ENCODE data around the gene DNAH2. TPM values are rescaled to one million over a fixed set of nuclear protein-coding genes. Genes with fewer than 3 reads are reported as not detected.

Gene DNAH2
- total RNA-seq, 1 donor from 2014 or later = 0.04 TPM

DNA sequence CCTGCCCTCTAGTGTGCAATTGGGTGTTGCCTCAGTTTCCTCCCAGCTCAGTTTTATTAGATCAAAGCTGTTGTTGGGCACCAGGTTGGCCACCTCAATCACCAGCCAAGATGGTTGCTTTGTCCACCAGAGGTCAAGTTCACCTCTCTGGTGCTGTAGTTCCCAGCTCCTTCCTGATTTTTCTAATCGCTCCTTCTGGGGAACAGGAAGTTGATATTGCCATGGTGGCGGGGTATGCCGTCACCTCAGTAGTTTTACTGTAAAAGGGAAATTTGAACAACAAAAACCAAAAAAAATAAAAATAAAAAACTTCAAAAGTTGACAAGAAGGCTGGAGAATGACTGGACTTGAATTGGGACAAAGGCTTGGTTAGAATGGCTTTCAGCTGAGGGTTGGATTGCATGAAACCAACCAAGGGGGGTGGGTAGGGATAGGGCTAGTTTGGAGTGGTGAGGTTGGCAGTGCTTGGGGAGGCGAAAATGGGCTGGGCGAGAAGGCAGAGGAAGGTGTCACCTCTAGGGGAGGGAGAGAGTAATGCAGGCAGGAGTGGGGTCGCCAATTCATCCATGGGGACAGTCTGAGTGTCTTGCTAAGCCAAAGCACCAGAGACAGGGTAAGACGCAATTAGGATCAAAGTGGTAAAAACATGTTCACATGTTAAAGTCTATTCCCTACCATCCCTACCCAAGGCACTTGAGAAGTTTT is 6.3 kb upstream of the DNAH2 start:
- Histone ChIP-seq H3K4me3 (ENCODE audit: low read depth, low read length) (no peak overlapping the region), H3K36me3 (ENCODE audit: control insufficient read depth, insufficient read depth, low read length) (no peaks in the 10 kb centered on the region), H3K27me3 (ENCODE audit: control insufficient read depth, insufficient read depth, low read length) (peaks cover 31% of the 10 kb centered on the region)
- DNase-seq (ENCODE audit: low read depth) = no peak
- TF ChIP-seq, protein P1, sequence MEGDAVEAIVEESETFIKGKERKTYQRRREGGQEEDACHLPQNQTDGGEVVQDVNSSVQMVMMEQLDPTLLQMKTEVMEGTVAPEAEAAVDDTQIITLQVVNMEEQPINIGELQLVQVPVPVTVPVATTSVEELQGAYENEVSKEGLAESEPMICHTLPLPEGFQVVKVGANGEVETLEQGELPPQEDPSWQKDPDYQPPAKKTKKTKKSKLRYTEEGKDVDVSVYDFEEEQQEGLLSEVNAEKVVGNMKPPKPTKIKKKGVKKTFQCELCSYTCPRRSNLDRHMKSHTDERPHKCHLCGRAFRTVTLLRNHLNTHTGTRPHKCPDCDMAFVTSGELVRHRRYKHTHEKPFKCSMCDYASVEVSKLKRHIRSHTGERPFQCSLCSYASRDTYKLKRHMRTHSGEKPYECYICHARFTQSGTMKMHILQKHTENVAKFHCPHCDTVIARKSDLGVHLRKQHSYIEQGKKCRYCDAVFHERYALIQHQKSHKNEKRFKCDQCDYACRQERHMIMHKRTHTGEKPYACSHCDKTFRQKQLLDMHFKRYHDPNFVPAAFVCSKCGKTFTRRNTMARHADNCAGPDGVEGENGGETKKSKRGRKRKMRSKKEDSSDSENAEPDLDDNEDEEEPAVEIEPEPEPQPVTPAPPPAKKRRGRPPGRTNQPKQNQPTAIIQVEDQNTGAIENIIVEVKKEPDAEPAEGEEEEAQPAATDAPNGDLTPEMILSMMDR (IDR thresholded peaks at IDR 0.05; ENCODE audit: insufficient read depth, low read length, poor library complexity, severe bottlenecking) = peak; percentile 4

GRCh38 chr17:7712111-7712771 is 5.3 kb upstream of the DNAH2 start:
- no peak overlapping the region for H3K4me3 ChIP-seq (ENCODE audit: low read depth, low read length)
- H3K27me3 ChIP-seq (ENCODE audit: control insufficient read depth, insufficient read depth, low read length) = peaks cover 25% of the 10 kb centered on the region
- TF ChIP-seq, protein P1 (IDR thresholded peaks at IDR 0.05; ENCODE audit: insufficient read depth, low read length, poor library complexity, severe bottlenecking) = no peak

GRCh38 chr17:7713782-7714181 is 3.8 kb upstream of the DNAH2 start:
- TF ChIP-seq, protein P1 (IDR thresholded peaks at IDR 0.05; ENCODE audit: insufficient read depth, low read length, poor library complexity, severe bottlenecking) = no peak
- DNase-seq (ENCODE audit: low read depth) = no peak
- Histone ChIP-seq H3K27me3 (ENCODE audit: control insufficient read depth, insufficient read depth, low read length) (peaks cover 26% of the 10 kb centered on the region), H3K4me3 (ENCODE audit: low read depth, low read length) (no peak overlapping the region), H3K36me3 (ENCODE audit: control insufficient read depth, insufficient read depth, low read length) (no peaks in the 10 kb centered on the region)

More at GRCh38 chr17:7712111-7712771, 5.3 kb upstream of the DNAH2 start:
- H3K36me3 ChIP-seq (ENCODE audit: control insufficient read depth, insufficient read depth, low read length) = no peaks in the 10 kb centered on the region
- DNase-seq (ENCODE audit: low read depth) = no peak

DNA sequence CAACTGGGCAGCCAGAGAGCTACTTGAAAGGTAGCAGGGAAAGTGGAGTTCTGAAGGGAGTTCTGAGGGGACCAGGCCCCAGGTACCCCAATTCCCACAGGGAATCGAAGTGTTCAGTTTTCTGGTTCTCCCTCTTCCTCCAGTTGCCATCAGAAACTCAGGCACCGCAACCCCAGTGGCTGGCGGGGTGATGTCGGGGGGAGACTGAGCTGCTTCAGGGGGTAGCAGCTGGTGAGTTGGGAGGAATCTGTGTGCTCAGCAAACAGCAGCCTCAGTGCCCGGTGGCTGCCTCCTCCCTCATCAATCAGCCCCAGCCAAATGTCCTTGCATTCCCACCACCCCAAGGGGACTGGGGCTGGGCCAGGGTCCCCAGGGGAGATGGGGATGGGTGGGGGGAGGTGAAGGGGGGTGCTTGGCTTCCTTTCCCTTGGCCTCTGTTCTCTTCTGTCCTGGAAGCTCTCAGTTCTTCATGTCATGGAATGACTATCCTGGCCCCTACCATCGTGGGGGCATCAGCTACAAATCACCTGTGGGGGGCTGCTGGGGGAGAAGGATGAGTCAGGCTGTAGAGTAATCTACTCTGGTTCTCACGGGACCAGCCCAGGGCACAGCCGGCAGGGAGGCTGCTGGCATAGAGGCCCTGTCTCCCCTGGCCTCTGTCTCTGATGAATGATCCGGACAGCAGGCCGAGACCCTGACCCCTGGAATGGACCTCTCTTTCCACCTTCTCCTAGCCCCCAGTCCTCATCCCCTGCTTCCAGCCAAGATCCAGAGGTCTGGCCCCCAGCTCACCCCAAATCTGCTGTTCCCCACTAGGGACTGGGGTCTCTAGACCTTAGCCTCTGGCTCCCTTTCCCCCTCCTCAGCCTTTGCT is 2.6 kb upstream of the DNAH2 start:
- H3K4me3 ChIP-seq (ENCODE audit: low read depth, low read length) = no peak overlapping the region
- no peak for DNase-seq (ENCODE audit: low read depth)
- H3K27me3 ChIP-seq (ENCODE audit: control insufficient read depth, insufficient read depth, low read length) = peaks cover 33% of the 10 kb centered on the region
- no peaks in the 10 kb centered on the region for H3K36me3 ChIP-seq (ENCODE audit: control insufficient read depth, insufficient read depth, low read length)
- TF ChIP-seq, protein P1 (IDR thresholded peaks at IDR 0.05; ENCODE audit: insufficient read depth, low read length, poor library complexity, severe bottlenecking) = no peak

GRCh38 chr17:7715936-7716886 is 1.3 kb upstream of the DNAH2 start:
- Histone ChIP-seq H3K4me3 (ENCODE audit: low read depth, low read length) (peak overlapping the region; percentile 54), H3K36me3 (ENCODE audit: control insufficient read depth, insufficient read depth, low read length) (no peaks in the 10 kb centered on the region), H3K27me3 (ENCODE audit: control insufficient read depth, insufficient read depth, low read length) (peaks cover 38% of the 10 kb centered on the region)
- DNase-seq (ENCODE audit: low read depth) = no peak
- TF ChIP-seq, protein P1 (IDR thresholded peaks at IDR 0.05; ENCODE audit: insufficient read depth, low read length, poor library complexity, severe bottlenecking) = no peak
